ENCODE results near the gene TAOK1. TPM values are rescaled to one million over a fixed set of nuclear protein-coding genes. Genes with fewer than 3 reads are reported as not detected.

The TAOK1 gene
- total RNA-seq, 1 donor from 2014 or later, result 64.8 TPM

- intact Hi-C loops (cut with DNase I), result no loop called here
- no peak for DNase-seq (ENCODE audit: low spot score)
Measured at GRCh38 chr17:29588562-29589411, 198.6 kb downstream of the TAOK1 start.

GRCh38 chr17:29589524-29590410 lies 199.6 kb downstream of the TAOK1 start, which contains the start of gene GIT1:
Gene GIT1 (minus strand): TSS chr17:29589648. CDS start chr17:29589378, 270 bp downstream.
- peak; percentile 92 for DNase-seq (ENCODE audit: low spot score)
- intact Hi-C loops (cut with DNase I), result no loop called here

GRCh38 chr17:29590411-29591145 lies 200.4 kb downstream of the TAOK1 start:
- DNase-seq (ENCODE audit: low spot score), result no peak

GRCh38 chr17:29591146-29591736 lies 201.1 kb downstream of the TAOK1 start:
- DNase-seq (ENCODE audit: low spot score), result no peak
- intact Hi-C loops (cut with DNase I), result no loop called here

More at GRCh38 chr17:29590411-29591145, 200.4 kb downstream of the TAOK1 start:
- intact Hi-C loops (cut with DNase I), result no loop called here

GRCh38 chr17:29591737-29592608 lies 201.8 kb downstream of the TAOK1 start:
- peak; percentile 93 for DNase-seq (ENCODE audit: low spot score)
- intact Hi-C loops (cut with DNase I), result no loop called here

GRCh38 chr17:29592850-29593551 lies 202.8 kb downstream of the TAOK1 start, which contains the start of gene ANKRD13B:
Gene ANKRD13B (plus strand): TSS chr17:29593132. CDS start chr17:29593622, 490 bp downstream.
- no peak for DNase-seq (ENCODE audit: low spot score)
- intact Hi-C loops (cut with DNase I), result no loop called here

- DNase-seq (ENCODE audit: low spot score), result no peak
- intact Hi-C loops (cut with DNase I), result no loop called here
Measured at GRCh38 chr17:29593591-29594518, 203.7 kb downstream of the TAOK1 start.

GRCh38 chr17:29594519-29595090 lies 204.4 kb downstream of the TAOK1 start:
- intact Hi-C loops (cut with DNase I), result no loop called here
- no peak for DNase-seq (ENCODE audit: low spot score)

- DNase-seq (ENCODE audit: low spot score), result no peak
- intact Hi-C loops (cut with DNase I), result no loop called here
Measured at GRCh38 chr17:29595107-29595942, 205.2 kb downstream of the TAOK1 start.

GRCh38 chr17:29595943-29596774 lies 206.0 kb downstream of the TAOK1 start:
- intact Hi-C loops (cut with DNase I), result no loop called here
- DNase-seq (ENCODE audit: low spot score), result no peak

GRCh38 chr17:29596811-29597210 lies 206.6 kb downstream of the TAOK1 start:
- DNase-seq (ENCODE audit: low spot score), result no peak
- intact Hi-C loops (cut with DNase I), result no loop called here

- no peak for DNase-seq (ENCODE audit: low spot score)
- intact Hi-C loops (cut with DNase I), result no loop called here
Measured at GRCh38 chr17:29597361-29598172, 207.4 kb downstream of the TAOK1 start.

Measured in cardiac septum (tissue), 1 donor.